ENCODE data around the gene SMARCA1.

SMARCA1 gene

GRCh38 chrX:129472116-129472515 lies 51.2 kb downstream of the SMARCA1 start:
- H3K4me3 ChIP-seq (ENCODE audit: low read depth, low read length): no peak overlapping the region
- no peak for DNase-seq (ENCODE audit: low read depth)
- no peak for TF ChIP-seq POLR2A (IDR thresholded peaks at IDR 0.05; ENCODE audit: extremely low read depth, insufficient read length)
- TF ChIP-seq, protein P1, sequence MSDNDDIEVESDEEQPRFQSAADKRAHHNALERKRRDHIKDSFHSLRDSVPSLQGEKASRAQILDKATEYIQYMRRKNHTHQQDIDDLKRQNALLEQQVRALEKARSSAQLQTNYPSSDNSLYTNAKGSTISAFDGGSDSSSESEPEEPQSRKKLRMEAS (IDR thresholded peaks at IDR 0.05; ENCODE audit: low read depth, low read length): no peak
- no peak for TF ChIP-seq MYC (IDR thresholded peaks at IDR 0.05; ENCODE audit: low read depth, low read length)
- TF ChIP-seq, protein P2, sequence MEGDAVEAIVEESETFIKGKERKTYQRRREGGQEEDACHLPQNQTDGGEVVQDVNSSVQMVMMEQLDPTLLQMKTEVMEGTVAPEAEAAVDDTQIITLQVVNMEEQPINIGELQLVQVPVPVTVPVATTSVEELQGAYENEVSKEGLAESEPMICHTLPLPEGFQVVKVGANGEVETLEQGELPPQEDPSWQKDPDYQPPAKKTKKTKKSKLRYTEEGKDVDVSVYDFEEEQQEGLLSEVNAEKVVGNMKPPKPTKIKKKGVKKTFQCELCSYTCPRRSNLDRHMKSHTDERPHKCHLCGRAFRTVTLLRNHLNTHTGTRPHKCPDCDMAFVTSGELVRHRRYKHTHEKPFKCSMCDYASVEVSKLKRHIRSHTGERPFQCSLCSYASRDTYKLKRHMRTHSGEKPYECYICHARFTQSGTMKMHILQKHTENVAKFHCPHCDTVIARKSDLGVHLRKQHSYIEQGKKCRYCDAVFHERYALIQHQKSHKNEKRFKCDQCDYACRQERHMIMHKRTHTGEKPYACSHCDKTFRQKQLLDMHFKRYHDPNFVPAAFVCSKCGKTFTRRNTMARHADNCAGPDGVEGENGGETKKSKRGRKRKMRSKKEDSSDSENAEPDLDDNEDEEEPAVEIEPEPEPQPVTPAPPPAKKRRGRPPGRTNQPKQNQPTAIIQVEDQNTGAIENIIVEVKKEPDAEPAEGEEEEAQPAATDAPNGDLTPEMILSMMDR (IDR thresholded peaks at IDR 0.05; ENCODE audit: low read depth, low read length): no peak

- DNase-seq (ENCODE audit: low read depth): no peak
- TF ChIP-seq, protein P1 (IDR thresholded peaks at IDR 0.05; ENCODE audit: low read depth, low read length): no peak
- TF ChIP-seq MYC (IDR thresholded peaks at IDR 0.05; ENCODE audit: low read depth, low read length) (no peak), POLR2A (IDR thresholded peaks at IDR 0.05; ENCODE audit: extremely low read depth, insufficient read length) (no peak)
- TF ChIP-seq, protein P2 (IDR thresholded peaks at IDR 0.05; ENCODE audit: low read depth, low read length): no peak
- H3K4me3 ChIP-seq (ENCODE audit: low read depth, low read length): no peak overlapping the region
These were observed 60.6 kb downstream of the SMARCA1 start for GRCh38 chrX:129462707-129463106.

GRCh38 chrX:129461801-129462456 lies 61.4 kb downstream of the SMARCA1 start:
- DNase-seq (ENCODE audit: low read depth): no peak
- H3K4me3 ChIP-seq (ENCODE audit: low read depth, low read length): no peak overlapping the region
- TF ChIP-seq MYC (IDR thresholded peaks at IDR 0.05; ENCODE audit: low read depth, low read length) (no peak), POLR2A (IDR thresholded peaks at IDR 0.05; ENCODE audit: extremely low read depth, insufficient read length) (no peak)
- TF ChIP-seq, protein P2 (IDR thresholded peaks at IDR 0.05; ENCODE audit: low read depth, low read length): no peak
- TF ChIP-seq, protein P1 (IDR thresholded peaks at IDR 0.05; ENCODE audit: low read depth, low read length): no peak

- no peak overlapping the region for H3K4me3 ChIP-seq (ENCODE audit: low read depth, low read length)
- no peak for DNase-seq (ENCODE audit: low read depth)
- TF ChIP-seq MYC (IDR thresholded peaks at IDR 0.05; ENCODE audit: low read depth, low read length): no peak
- TF ChIP-seq, protein P2 (IDR thresholded peaks at IDR 0.05; ENCODE audit: low read depth, low read length): no peak
- TF ChIP-seq, protein P1 (IDR thresholded peaks at IDR 0.05; ENCODE audit: low read depth, low read length): no peak
- no peak for TF ChIP-seq POLR2A (IDR thresholded peaks at IDR 0.05; ENCODE audit: extremely low read depth, insufficient read length)
These were observed 70.8 kb downstream of the SMARCA1 start for GRCh38 chrX:129452523-129452922.

DNA sequence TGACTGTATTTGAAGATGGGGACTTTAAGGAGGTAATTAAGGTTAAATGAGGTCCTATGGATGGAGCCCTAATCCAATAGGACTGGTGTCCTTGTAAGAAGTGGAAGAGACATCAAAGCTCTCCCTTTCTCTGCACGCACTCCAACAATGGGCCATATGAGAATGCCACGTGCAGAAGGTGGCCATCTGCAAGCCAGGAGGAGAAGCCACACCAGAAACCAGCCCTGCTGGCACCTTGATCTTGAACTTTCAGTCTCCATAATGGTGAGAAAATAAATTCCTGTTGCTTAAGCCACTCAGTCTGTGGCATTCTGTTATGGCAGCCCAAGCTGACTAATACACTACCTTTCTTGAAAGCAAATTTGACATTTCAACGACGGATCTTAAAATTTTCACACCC lies 73.2 kb downstream of the SMARCA1 start:
- no peak for DNase-seq (ENCODE audit: low read depth)
- no peak for TF ChIP-seq POLR2A (IDR thresholded peaks at IDR 0.05; ENCODE audit: extremely low read depth, insufficient read length)
- TF ChIP-seq, protein P1 (IDR thresholded peaks at IDR 0.05; ENCODE audit: low read depth, low read length): no peak
- no peak for TF ChIP-seq MYC (IDR thresholded peaks at IDR 0.05; ENCODE audit: low read depth, low read length)
- TF ChIP-seq, protein P2 (IDR thresholded peaks at IDR 0.05; ENCODE audit: low read depth, low read length): no peak
- no peak overlapping the region for H3K4me3 ChIP-seq (ENCODE audit: low read depth, low read length)

Measured in NB4 (cell line).